ENCODE data around the gene AP1S3.

- TF ChIP-seq CTCF (IDR thresholded peaks at IDR 0.05 in 8 of 11, conservative IDR thresholded peaks at IDR 0.05 in 3 of 11) = no peak
- no peak for TF ChIP-seq POLR2AphosphoS5 (IDR thresholded peaks at IDR 0.05)
Measured at GRCh38 chr2:223822818-223823217, 14.6 kb downstream of the AP1S3 start.
